Measurements from ENCODE around the gene PC. TPM values are rescaled to one million over a fixed set of nuclear protein-coding genes. Genes with fewer than 3 reads are reported as not detected.

The PC gene
- total RNA-seq, 2 donors from 2014 or later, result 9.1 to 12.7 TPM

- H3K27ac Mint-ChIP-seq, result no peak overlapping the region
- H3K9me3 Mint-ChIP-seq, result no peaks in the 10 kb centered on the region
- no peak for DNase-seq
- no peaks in the 10 kb centered on the region for H3K27me3 Mint-ChIP-seq (ENCODE audit: low read depth)
- no peaks in the 10 kb centered on the region for H3K4me1 Mint-ChIP-seq (ENCODE audit: low read depth)
- H3K4me3 Mint-ChIP-seq, result no peak overlapping the region
- H3K36me3 Mint-ChIP-seq (ENCODE audit: insufficient read depth in 2 of 2), result peaks cover 0 to 1% of the 10 kb centered on the region in 2 donors
- no peak for ATAC-seq (replicated peaks in 1 of 2)
Measured at GRCh38 chr11:66859686-66860448, 98.3 kb downstream of the PC start.

DNA sequence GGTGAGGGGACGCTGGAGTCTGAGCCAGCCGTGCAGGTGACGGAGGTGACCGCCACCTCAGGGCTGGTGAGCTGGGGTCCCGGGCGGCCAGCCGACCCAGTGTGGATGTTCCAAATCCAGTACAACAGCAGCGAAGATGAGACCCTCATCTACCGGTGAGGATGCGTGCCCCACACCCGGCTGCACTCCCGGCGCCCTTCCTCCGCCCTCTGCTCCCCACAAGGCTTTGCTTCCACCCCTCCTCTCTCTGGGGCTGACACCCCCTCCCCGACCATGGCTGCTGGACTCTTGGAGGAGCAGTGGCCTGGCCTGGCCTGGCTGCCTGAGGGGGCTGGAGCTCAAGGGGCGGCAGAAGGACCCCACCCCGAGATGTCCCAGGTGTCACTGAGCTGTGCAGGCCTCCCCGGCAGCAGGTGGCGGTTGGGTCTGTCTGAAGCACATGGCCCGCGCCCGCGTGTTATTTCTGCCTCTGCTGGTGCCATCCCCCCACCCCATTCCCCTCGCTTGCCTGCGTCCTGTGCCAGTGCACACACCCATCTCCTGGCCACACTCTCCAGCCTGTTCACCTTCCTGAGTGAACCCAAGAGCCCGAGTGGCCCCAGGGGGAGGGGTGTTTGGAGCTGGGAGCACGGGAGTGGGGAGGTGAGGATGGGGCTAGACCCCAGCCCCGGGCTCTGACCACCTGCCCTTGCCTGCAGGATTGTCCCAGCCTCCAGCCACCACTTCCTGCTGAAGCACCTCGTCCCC, 99.1 kb downstream of the PC start:
- ATAC-seq (replicated peaks in 1 of 2) (no peak), DNase-seq (no peak)
- Mint-ChIP-seq H3K4me3 (peak overlapping the region in 1 of 2 donors; percentile 20), H3K27me3 (ENCODE audit: low read depth) (no peaks in the 10 kb centered on the region), H3K36me3 (ENCODE audit: insufficient read depth in 2 of 2) (peaks cover 0 to 1% of the 10 kb centered on the region in 2 donors), H3K9me3 (no peaks in the 10 kb centered on the region), H3K4me1 (ENCODE audit: low read depth) (no peaks in the 10 kb centered on the region), H3K27ac (no peak overlapping the region)

- DNase-seq (no peak), ATAC-seq (replicated peaks in 1 of 2) (no peak)
- Mint-ChIP-seq H3K27ac (no peak overlapping the region), H3K36me3 (ENCODE audit: insufficient read depth in 2 of 2) (peaks cover 0 to 1% of the 10 kb centered on the region in 2 donors), H3K9me3 (no peaks in the 10 kb centered on the region), H3K4me3 (peak overlapping the region; percentile 85 to 89), H3K4me1 (ENCODE audit: low read depth) (no peaks in the 10 kb centered on the region), H3K27me3 (ENCODE audit: low read depth) (no peaks in the 10 kb centered on the region)
Measured at GRCh38 chr11:66858186-66858938, 99.8 kb downstream of the PC start.

GRCh38 chr11:66857927-66858185, 100.3 kb downstream of the PC start:
- Mint-ChIP-seq H3K4me3 (peak overlapping the region; percentile 85 to 89), H3K27me3 (ENCODE audit: low read depth) (no peaks in the 10 kb centered on the region), H3K9me3 (no peaks in the 10 kb centered on the region), H3K27ac (no peak overlapping the region), H3K4me1 (ENCODE audit: low read depth) (no peaks in the 10 kb centered on the region), H3K36me3 (ENCODE audit: insufficient read depth in 2 of 2) (peaks cover 0 to 1% of the 10 kb centered on the region in 2 donors)
- no peak for DNase-seq
- no peak for ATAC-seq (replicated peaks in 1 of 2)

- ATAC-seq (replicated peaks in 1 of 2), result no peak
- peak overlapping the region; percentile 54 for H3K27ac Mint-ChIP-seq
- peaks cover 0 to 1% of the 10 kb centered on the region in 2 donors for H3K36me3 Mint-ChIP-seq (ENCODE audit: insufficient read depth in 2 of 2)
- H3K9me3 Mint-ChIP-seq, result no peaks in the 10 kb centered on the region
- no peak for DNase-seq
- H3K4me1 Mint-ChIP-seq (ENCODE audit: low read depth), result no peaks in the 10 kb centered on the region
- peak overlapping the region; percentile 85 to 89 for H3K4me3 Mint-ChIP-seq
- no peaks in the 10 kb centered on the region for H3K27me3 Mint-ChIP-seq (ENCODE audit: low read depth)
Measured at GRCh38 chr11:66857234-66857926, 100.8 kb downstream of the PC start.

DNA sequence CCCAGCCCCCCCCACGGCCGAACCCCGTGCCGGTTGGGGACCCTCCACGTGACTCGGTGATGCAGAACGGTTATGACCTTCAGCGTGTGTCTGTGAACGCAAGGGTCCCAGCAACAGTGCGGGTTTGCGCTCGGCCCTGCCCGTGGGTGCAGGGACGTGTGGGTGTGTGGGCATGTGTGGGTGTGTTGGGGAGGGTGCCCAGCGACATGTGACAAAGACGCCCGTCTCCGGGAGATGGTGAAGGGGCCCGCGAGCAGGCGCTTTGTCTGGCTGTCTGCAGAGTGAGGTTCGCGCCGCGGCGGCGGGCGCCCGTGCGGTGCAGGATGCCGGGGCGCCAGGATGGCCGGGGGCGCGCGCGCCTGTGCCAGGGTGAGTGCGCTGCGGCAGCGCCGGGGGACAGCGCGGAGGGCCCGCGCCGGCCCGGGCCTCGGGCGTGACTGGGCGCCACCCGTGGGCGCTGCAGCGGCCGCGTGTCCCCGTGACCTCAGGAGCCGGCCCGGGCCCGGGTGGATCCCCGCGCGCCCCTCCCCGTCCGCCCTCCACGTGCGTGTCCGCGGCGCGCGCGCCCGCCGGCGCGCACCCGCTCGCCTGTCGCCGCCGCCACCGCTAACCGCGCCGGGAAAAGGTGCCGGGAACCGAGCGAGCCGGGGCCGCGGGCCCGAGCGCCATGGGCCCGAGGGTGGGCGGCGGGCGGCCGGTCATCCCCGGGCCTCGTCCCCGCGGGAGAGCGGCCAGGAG, 101.5 kb downstream of the PC start, which contains the start of gene LRFN4:
TSS of gene LRFN4 (plus strand) at position 569 of the 738 bp plus-strand sequence. CDS start 681 bp downstream, outside the sequence.
- H3K4me3 Mint-ChIP-seq, result peak within 1 kb of the TSS; percentile 89 to 95
- no peaks in the 10 kb centered on the region for H3K27me3 Mint-ChIP-seq (ENCODE audit: low read depth)
- H3K4me1 Mint-ChIP-seq (ENCODE audit: low read depth), result peaks cover 7% of the 10 kb centered on the region
- peak within 1 kb of the TSS; percentile 54 for H3K27ac Mint-ChIP-seq
- peak; percentile 65 to 68 for ATAC-seq (replicated peaks in 1 of 2)
- H3K36me3 Mint-ChIP-seq (ENCODE audit: insufficient read depth in 2 of 2), result peaks cover 0 to 1% of the 10 kb centered on the region in 2 donors
- H3K9me3 Mint-ChIP-seq, result no peaks in the 10 kb centered on the region
- peak; percentile 62 to 63 for DNase-seq

- Mint-ChIP-seq H3K9me3 (no peaks in the 10 kb centered on the region), H3K4me1 (ENCODE audit: low read depth) (peaks cover 9% of the 10 kb centered on the region), H3K27ac (peak overlapping the region; percentile 27), H3K27me3 (ENCODE audit: low read depth) (no peaks in the 10 kb centered on the region), H3K36me3 (ENCODE audit: insufficient read depth in 2 of 2) (peaks cover 0 to 1% of the 10 kb centered on the region in 2 donors), H3K4me3 (peak overlapping the region; percentile 84 to 95)
- peak; percentile 89 to 91 for DNase-seq
- peak; percentile 86 for ATAC-seq (replicated peaks in 1 of 2)
Measured at GRCh38 chr11:66855574-66856495, 102.3 kb downstream of the PC start.

- DNase-seq, result no peak
- Mint-ChIP-seq H3K27ac (no peak overlapping the region), H3K27me3 (ENCODE audit: low read depth) (no peaks in the 10 kb centered on the region), H3K4me3 (peak overlapping the region; percentile 84 to 95), H3K9me3 (no peaks in the 10 kb centered on the region), H3K36me3 (ENCODE audit: insufficient read depth in 2 of 2) (peaks cover 0 to 1% of the 10 kb centered on the region in 2 donors), H3K4me1 (ENCODE audit: low read depth) (peaks cover 9% of the 10 kb centered on the region)
- ATAC-seq (replicated peaks in 1 of 2), result no peak
Measured at GRCh38 chr11:66854729-66855211, 103.4 kb downstream of the PC start.

- Mint-ChIP-seq H3K4me1 (ENCODE audit: low read depth) (peaks cover 9% of the 10 kb centered on the region), H3K27ac (no peak overlapping the region), H3K36me3 (ENCODE audit: insufficient read depth in 2 of 2) (peaks cover 0 to 1% of the 10 kb centered on the region in 2 donors), H3K27me3 (ENCODE audit: low read depth) (no peaks in the 10 kb centered on the region), H3K9me3 (no peaks in the 10 kb centered on the region), H3K4me3 (no peak overlapping the region)
- ATAC-seq (replicated peaks in 1 of 2) (no peak), DNase-seq (no peak)
Measured at GRCh38 chr11:66854231-66854661, 103.9 kb downstream of the PC start.

- Mint-ChIP-seq H3K36me3 (ENCODE audit: insufficient read depth in 2 of 2) (peaks cover 0 to 1% of the 10 kb centered on the region in 2 donors), H3K27me3 (ENCODE audit: low read depth) (no peaks in the 10 kb centered on the region), H3K27ac (no peak overlapping the region), H3K4me3 (no peak overlapping the region), H3K9me3 (no peaks in the 10 kb centered on the region), H3K4me1 (ENCODE audit: low read depth) (peaks cover 9% of the 10 kb centered on the region)
- ATAC-seq (replicated peaks in 1 of 2) (no peak), DNase-seq (no peak)
Measured at GRCh38 chr11:66853242-66854229, 104.6 kb downstream of the PC start.
